HG03139 (cell line): ENCODE measurements around the gene DACH1.
"Not testable (repeated sequence)": the region's sequence is repeated elsewhere in the genome, so short reads cannot be mapped to it uniquely, and the experiment has no call there.

Experiments used
- ATAC-seq: cut with Tn5 transposase; IDR thresholded peaks from one replicate; pipeline ENCODE4 v1.9.1; 2021; ENCODE audit not compliant: unreplicated experiment

DACH1 gene

GRCh38 chr13:71866335-71867130 lies 471 bp downstream of the DACH1 start:
- ATAC-seq, result no peak

- ATAC-seq, result no peak
Measured at GRCh38 chr13:71865874-71866334, 1.1 kb downstream of the DACH1 start.

GRCh38 chr13:71864986-71865873 lies 1.8 kb downstream of the DACH1 start:
- no peak for ATAC-seq

GRCh38 chr13:71864094-71864985 lies 2.7 kb downstream of the DACH1 start:
- ATAC-seq, result no peak

GRCh38 chr13:71863254-71863865 lies 3.6 kb downstream of the DACH1 start:
- ATAC-seq, result no peak

- ATAC-seq, result no peak
Measured at GRCh38 chr13:71862459-71862943, 4.5 kb downstream of the DACH1 start.

- no peak for ATAC-seq
Measured at GRCh38 chr13:71861769-71862458, 5.1 kb downstream of the DACH1 start.

- ATAC-seq, result no peak
Measured at GRCh38 chr13:71860547-71861138, 6.4 kb downstream of the DACH1 start.

- no peak for ATAC-seq
Measured at GRCh38 chr13:71858647-71859046, 8.4 kb downstream of the DACH1 start.

GRCh38 chr13:71856548-71857043 lies 10.4 kb downstream of the DACH1 start:
- no peak for ATAC-seq

GRCh38 chr13:71854401-71854800 lies 12.6 kb downstream of the DACH1 start:
- no peak for ATAC-seq

GRCh38 chr13:71853725-71854124 lies 13.3 kb downstream of the DACH1 start:
- ATAC-seq, result no peak

- no peak for ATAC-seq
Measured at GRCh38 chr13:71852736-71853135, 14.3 kb downstream of the DACH1 start.

GRCh38 chr13:71851498-71852409 lies 15.2 kb downstream of the DACH1 start:
- ATAC-seq, result no peak

GRCh38 chr13:71842003-71842402 lies 25.0 kb downstream of the DACH1 start:
- ATAC-seq, result no peak

GRCh38 chr13:71838842-71839241 lies 28.2 kb downstream of the DACH1 start:
- ATAC-seq, result no peak

- ATAC-seq, result not testable (repeated sequence)
Measured at GRCh38 chr13:71837582-71837981, 29.4 kb downstream of the DACH1 start.

GRCh38 chr13:71831716-71832115 lies 35.3 kb downstream of the DACH1 start:
- no peak for ATAC-seq
